Spleen (tissue), 11 donors: ENCODE data around the gene IL1RAPL1. TPM values are rescaled to one million over a fixed set of nuclear protein-coding genes. Genes with fewer than 3 reads are reported as not detected.

Experiments
- DNase-seq: peaks from one replicate; pipeline ENCODE4 v3.0.0-alpha.2; 2020
- H3K27ac ChIP-seq, 8 donors: fragments of 200-600 bp; sonication (generic) in 7 of 8; 1 replicate in 4 of 8; 2 replicates in 4 of 8; pipeline versions ENCODE4 v1.5.0 to v1.8.0; 2016 to 2021; ENCODE audit warnings: inconsistent platforms in 4 of 8, mild to moderate bottlenecking in 4 of 8, moderate library complexity in 1 of 8
- H3K27me3 ChIP-seq, 7 donors: fragments of 200-600 bp; sonication (generic) in 6 of 7; replicated peaks in 1 of 7; 1 replicate in 4 of 7; 2 replicates in 3 of 7; pipeline versions ENCODE4 v1.5.0 to v1.8.0; 2016 to 2021; ENCODE audit warnings: inconsistent platforms in 3 of 7, mild to moderate bottlenecking in 1 of 7
- H3K36me3 ChIP-seq, 6 donors: fragments of 200-600 bp; sonication (generic) in 5 of 6; 1 replicate in 4 of 6; 2 replicates in 2 of 6; pipeline versions ENCODE4 v1.5.0 to v1.8.0; 2016 to 2021; ENCODE audit warnings: inconsistent platforms in 2 of 6
- H3K4me1 ChIP-seq, 6 donors: fragments of 200-600 bp; sonication (generic) in 5 of 6; 1 replicate in 3 of 6; 2 replicates in 3 of 6; pipeline versions ENCODE4 v1.5.0 to v1.8.0; 2016 to 2021; ENCODE audit warnings: inconsistent platforms in 3 of 6
- H3K4me3 ChIP-seq, 8 donors: fragments of 200-600 bp; sonication (generic) in 7 of 8; 1 replicate in 4 of 8; 2 replicates in 4 of 8; pipeline versions ENCODE4 v1.5.0 to v1.8.0; 2016 to 2021; ENCODE audit warnings: inconsistent platforms in 4 of 8, mild to moderate bottlenecking in 4 of 8, moderate library complexity in 2 of 8
- H3K9me3 ChIP-seq, 8 donors: fragments of 200-600 bp; sonication (generic) in 7 of 8; 1 replicate in 4 of 8; 2 replicates in 4 of 8; pipeline versions ENCODE4 v1.5.0 to v1.8.0; 2016 to 2021; ENCODE audit warnings: inconsistent platforms in 4 of 8
- POLR2A ChIP-seq, 3 donors: fragments of 450-650 bp; IDR thresholded peaks; one replicate each; pipeline ENCODE4 v1.5.1; 2017; ENCODE audit warnings: antibody characterized with exemption in 3 of 3, mild to moderate bottlenecking in 1 of 3
- POLR2AphosphoS5 ChIP-seq, 3 donors: sonication (generic); formaldehyde crosslinking; IDR thresholded peaks; one replicate each; pipeline ENCODE4 v1.5.1; 2017; ENCODE audit warnings: antibody characterized with exemption in 3 of 3
- WGBS, 5 donors: extraction: QIAGEN DNeasy Blood & Tissue Kit in 3 of 5; methylation state at CpG; one replicate each; pipeline versions ENCODE4 v1.1.5 to v1.1.7; 2013 to 2018; 5-methylcytosine and 5-hydroxymethylcytosine counted together
- intact Hi-C: fragments of 100-400 bp; cut with DNase I; formaldehyde crosslinking; loops from one replicate; pipeline ENCODE4 v1.15.0; 2023; ENCODE audit warnings: low total_unique reads
- polyA plus RNA-seq, 3 donors: library from polyadenylated mRNA; stranded (reverse); fragments of 200-250 nt; gene quantifications; one replicate each; pipeline ENCODE4 v1.2.1, GENCODE V29; 2013
- total RNA-seq, 7 donors: library from RNA; depleted of rRNA in 3 of 7; stranded (reverse); fragments of >200 nt in 3 of 7; fragmentation: NEBNext Ultra II Directional in 4 of 7; extraction: Animal tissue kit (Norgen Biotek cat#: 25700) in 4 of 7; gene quantifications; one replicate each; pipeline versions ENCODE4 v1.1.0 to v1.2.1, GENCODE V29; 2016 to 2021
- TF ChIP-seq, protein P1 (sequence below), 11 experiments: fragments of 200-600 bp in 7 of 11; fragments of 450-650 bp in 4 of 11; sonication (generic) in 4 of 11; IDR thresholded peaks in 8 of 11; conservative IDR thresholded peaks in 3 of 11; 1 replicate in 7 of 11; 2 replicates in 4 of 11; pipeline versions ENCODE4 v1.4.0 to v1.8.0; 2016 to 2021; ENCODE audit warnings: antibody characterized with exemption in 11 of 11, inconsistent platforms in 4 of 11, mild to moderate bottlenecking in 1 of 11
- donor health status: healthy with polysubstance abuse.
- donor health status: DM: no; HTN: no; CAD: no; lungs with moderate emphysema.
- donor health status: DM: no; HTN: no; CAD: no.
- donor health status: Bipolar disorder and iron deficiency.
- donor health status: healthy.
- donor health status: DM: no; HTN: no; CAD: no.
- donor health status: DM: yes; HTN: yes; CAD: no.

Gene IL1RAPL1
- total and polyA plus RNA-seq, 10 donors, result 0.03 to 0.19 TPM; not detected in 8

DNA sequence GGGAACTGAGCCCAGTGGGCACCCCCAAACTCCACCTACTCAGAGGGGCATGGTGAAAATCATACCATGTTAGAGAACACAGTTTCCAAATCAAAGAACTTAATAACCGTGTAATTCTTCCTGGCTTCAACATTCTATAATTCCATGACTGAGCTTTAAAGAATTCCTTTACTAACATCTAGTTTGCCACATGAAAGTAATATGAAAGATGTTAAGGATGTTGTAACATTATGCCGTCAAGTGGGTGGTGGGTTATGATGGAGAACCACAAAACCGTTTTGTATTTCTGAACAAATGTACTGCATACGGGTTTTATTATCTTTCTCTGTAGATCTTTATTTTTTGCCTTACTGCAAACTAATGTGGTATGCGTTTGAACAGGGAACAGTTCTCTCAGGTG is 1079.1 kb downstream of the IL1RAPL1 start:
- 76 to 95% (median 82%) methylated on average over 5 of the region's 5 CpGs for WGBS, 5 donors
- no peak for TF ChIP-seq POLR2A (IDR thresholded peaks at IDR 0.05)
- TF ChIP-seq POLR2AphosphoS5 (IDR thresholded peaks at IDR 0.05), result no peak
- TF ChIP-seq, protein P1, sequence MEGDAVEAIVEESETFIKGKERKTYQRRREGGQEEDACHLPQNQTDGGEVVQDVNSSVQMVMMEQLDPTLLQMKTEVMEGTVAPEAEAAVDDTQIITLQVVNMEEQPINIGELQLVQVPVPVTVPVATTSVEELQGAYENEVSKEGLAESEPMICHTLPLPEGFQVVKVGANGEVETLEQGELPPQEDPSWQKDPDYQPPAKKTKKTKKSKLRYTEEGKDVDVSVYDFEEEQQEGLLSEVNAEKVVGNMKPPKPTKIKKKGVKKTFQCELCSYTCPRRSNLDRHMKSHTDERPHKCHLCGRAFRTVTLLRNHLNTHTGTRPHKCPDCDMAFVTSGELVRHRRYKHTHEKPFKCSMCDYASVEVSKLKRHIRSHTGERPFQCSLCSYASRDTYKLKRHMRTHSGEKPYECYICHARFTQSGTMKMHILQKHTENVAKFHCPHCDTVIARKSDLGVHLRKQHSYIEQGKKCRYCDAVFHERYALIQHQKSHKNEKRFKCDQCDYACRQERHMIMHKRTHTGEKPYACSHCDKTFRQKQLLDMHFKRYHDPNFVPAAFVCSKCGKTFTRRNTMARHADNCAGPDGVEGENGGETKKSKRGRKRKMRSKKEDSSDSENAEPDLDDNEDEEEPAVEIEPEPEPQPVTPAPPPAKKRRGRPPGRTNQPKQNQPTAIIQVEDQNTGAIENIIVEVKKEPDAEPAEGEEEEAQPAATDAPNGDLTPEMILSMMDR (IDR thresholded peaks at IDR 0.05 in 8 of 11, conservative IDR thresholded peaks at IDR 0.05 in 3 of 11), result no peak
- Histone ChIP-seq H3K27me3 (no peaks in the 10 kb centered on the region), H3K4me1 (no peaks in the 10 kb centered on the region), H3K27ac (no peak overlapping the region), H3K4me3 (no peak overlapping the region), H3K36me3 (no peaks in the 10 kb centered on the region), H3K9me3 (no peaks in the 10 kb centered on the region)
- intact Hi-C loops, result no loop called here
- no peak for DNase-seq

DNA sequence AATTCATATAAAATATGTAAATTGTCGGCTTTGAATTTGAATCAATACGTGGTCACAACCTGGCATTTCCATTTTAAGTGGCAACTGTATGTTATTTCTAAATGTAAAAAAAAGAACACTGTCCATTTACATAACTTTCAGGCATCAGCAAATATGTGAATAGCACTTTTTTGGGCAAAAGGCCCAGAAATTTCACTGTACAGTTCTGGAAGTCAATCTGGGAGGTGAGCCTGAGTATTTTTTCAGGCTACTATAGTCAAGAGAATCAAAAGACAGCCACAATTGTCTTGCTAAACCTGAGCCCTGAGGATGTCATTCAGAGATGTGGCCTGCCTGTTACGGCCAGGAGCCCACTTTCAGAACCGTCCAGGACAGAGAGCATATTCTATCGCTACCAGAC is 1084.2 kb downstream of the IL1RAPL1 start:
- DNase-seq, result no peak
- TF ChIP-seq POLR2A (IDR thresholded peaks at IDR 0.05) (no peak), POLR2AphosphoS5 (IDR thresholded peaks at IDR 0.05) (no peak)
- TF ChIP-seq, protein P1 (IDR thresholded peaks at IDR 0.05 in 8 of 11, conservative IDR thresholded peaks at IDR 0.05 in 3 of 11), result no peak
- no peaks in the 10 kb centered on the region for H3K36me3 ChIP-seq

DNA sequence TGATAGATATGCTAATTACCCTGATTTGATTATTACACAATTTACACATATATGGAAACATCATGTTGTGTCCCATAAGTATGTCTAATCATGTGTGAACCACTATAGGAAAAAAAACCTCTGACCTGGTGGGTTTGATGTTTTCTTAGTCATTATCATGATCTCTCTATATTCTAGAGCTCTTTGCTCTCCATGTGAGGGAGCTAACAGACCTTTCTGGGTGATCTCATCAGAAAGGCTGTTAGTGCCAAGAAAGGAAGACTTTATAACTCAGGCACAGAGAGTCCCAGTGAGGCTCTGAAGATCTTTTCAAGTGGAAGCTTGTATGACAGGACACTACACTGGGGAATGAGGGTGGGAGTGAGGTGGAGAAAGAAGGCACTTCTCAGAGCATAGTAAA is 1100.4 kb downstream of the IL1RAPL1 start:
- Histone ChIP-seq H3K36me3 (no peaks in the 10 kb centered on the region), H3K4me3 (no peak overlapping the region), H3K27ac (no peak overlapping the region), H3K27me3 (no peaks in the 10 kb centered on the region), H3K4me1 (no peaks in the 10 kb centered on the region), H3K9me3 (no peaks in the 10 kb centered on the region)
- TF ChIP-seq POLR2A (IDR thresholded peaks at IDR 0.05) (no peak), POLR2AphosphoS5 (IDR thresholded peaks at IDR 0.05) (no peak)
- TF ChIP-seq, protein P1 (IDR thresholded peaks at IDR 0.05 in 8 of 11, conservative IDR thresholded peaks at IDR 0.05 in 3 of 11), result no peak
- intact Hi-C loops, result no loop called here
- no peak for DNase-seq

More for the DNA sequence above, 1084.2 kb downstream of the IL1RAPL1 start:
- H3K9me3 ChIP-seq, result no peaks in the 10 kb centered on the region
- WGBS, 5 donors, result 77 to 88% (median 80%) methylated on average over 5 of the region's 5 CpGs
- no peak overlapping the region for H3K27ac ChIP-seq
- H3K4me1 ChIP-seq, result no peaks in the 10 kb centered on the region
- intact Hi-C loops, result no loop called here
- no peaks in the 10 kb centered on the region for H3K27me3 ChIP-seq
- no peak overlapping the region for H3K4me3 ChIP-seq

DNA sequence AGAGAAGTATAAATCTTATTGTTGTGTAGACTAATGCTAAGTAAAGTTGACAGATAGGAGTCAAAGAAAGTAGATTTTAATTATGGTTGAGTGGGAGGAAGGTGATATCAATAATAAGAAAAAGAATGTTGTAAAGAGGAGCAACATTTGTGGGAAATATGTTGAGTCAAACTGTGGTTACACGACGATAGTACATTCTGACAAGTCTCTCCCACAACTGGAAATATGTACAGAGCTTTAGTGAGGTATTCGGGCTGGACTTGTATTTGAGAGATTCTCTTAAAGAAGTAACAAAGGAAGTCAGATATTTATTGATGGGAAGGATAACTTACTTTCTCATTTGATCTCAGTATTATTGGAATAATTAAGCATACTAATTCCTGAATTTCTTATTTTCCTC is 1102.8 kb downstream of the IL1RAPL1 start:
- TF ChIP-seq, protein P1 (IDR thresholded peaks at IDR 0.05 in 8 of 11, conservative IDR thresholded peaks at IDR 0.05 in 3 of 11), result no peak
- TF ChIP-seq POLR2A (IDR thresholded peaks at IDR 0.05) (no peak), POLR2AphosphoS5 (IDR thresholded peaks at IDR 0.05) (no peak)

More for the DNA sequence above, 1102.8 kb downstream of the IL1RAPL1 start:
- H3K27ac ChIP-seq, result no peak overlapping the region
- no peaks in the 10 kb centered on the region for H3K36me3 ChIP-seq
- no peaks in the 10 kb centered on the region for H3K4me1 ChIP-seq
- no peak overlapping the region for H3K4me3 ChIP-seq
- WGBS, 5 donors, result 60 to 82% (median 73%) methylated on average over 3 of the region's 3 CpGs
- DNase-seq, result no peak
- H3K9me3 ChIP-seq, result no peaks in the 10 kb centered on the region
- H3K27me3 ChIP-seq, result no peaks in the 10 kb centered on the region
- intact Hi-C loops, result no loop called here
